Gastrocnemius medialis (tissue), 4 donors: ENCODE data around the gene HIVEP2.

Experiments
- CTCF ChIP-seq, 5 experiments: fragments of 450-650 bp in 3 of 5; fragments of 200-600 bp in 2 of 5; sonication (generic) in 2 of 5; IDR thresholded peaks in 4 of 5; conservative IDR thresholded peaks in 1 of 5; 1 replicate in 4 of 5; 2 replicates in 1 of 5; pipeline ENCODE4 v1.5.1; 2016 to 2019; ENCODE audit warnings: antibody characterized with exemption in 5 of 5, mild to moderate bottlenecking in 3 of 5, moderate library complexity in 3 of 5
- POLR2A ChIP-seq, 2 donors: fragments of 450-650 bp; IDR thresholded peaks; one replicate each; pipeline ENCODE4 v1.6.1; 2017; ENCODE audit warnings: antibody characterized with exemption in 2 of 2, mild to moderate bottlenecking in 2 of 2, moderate library complexity in 2 of 2

- no peak for TF ChIP-seq CTCF (IDR thresholded peaks at IDR 0.05 in 4 of 5, conservative IDR thresholded peaks at IDR 0.05 in 1 of 5)
- TF ChIP-seq POLR2A (IDR thresholded peaks at IDR 0.05), result no peak
Observed at GRCh38 chr6:142879527-142879926, 65.4 kb downstream of the HIVEP2 start.
